Esophagus squamous epithelium (tissue), 5 donors: Measurements from ENCODE around the gene MAGI1. TPM values are rescaled to one million over a fixed set of nuclear protein-coding genes. Genes with fewer than 3 reads are reported as not detected.

Experiments used
- DNase-seq: peaks from one replicate; lab custom pipeline; 2025; lab: John Stamatoyannopoulos, UW
- H3K27ac ChIP-seq, 4 donors: fragments of 200-600 bp; sonication (generic); one replicate each; pipeline ENCODE4 v1.5.1; 2016 to 2019; ENCODE audit warnings: mild to moderate bottlenecking in 1 of 4
- H3K27me3 ChIP-seq, 4 donors: fragments of 200-600 bp; sonication (generic); 1 replicate in 3 of 4; 2 replicates in 1 of 4; pipeline versions ENCODE4 v1.5.1 to v1.6.0; 2017 to 2021; ENCODE audit warnings: antibody characterized with exemption in 1 of 4
- H3K36me3 ChIP-seq, 3 donors: fragments of 200-600 bp; sonication (generic); one replicate each; pipeline ENCODE4 v1.5.1; 2016 to 2019
- H3K4me1 ChIP-seq, 3 donors: fragments of 200-600 bp; sonication (generic); one replicate each; pipeline ENCODE4 v1.5.1; 2017 to 2019
- H3K4me3 ChIP-seq, 4 donors: fragments of 200-600 bp; sonication (generic); 1 replicate in 3 of 4; 2 replicates in 1 of 4; pipeline ENCODE4 v1.5.1; 2016 to 2019; ENCODE audit warnings: mild to moderate bottlenecking in 2 of 4, moderate library complexity in 1 of 4
- H3K9me3 ChIP-seq, 3 donors: fragments of 200-600 bp; sonication (generic); one replicate each; pipeline ENCODE4 v1.5.1; 2016 to 2019
- POLR2A ChIP-seq, 4 donors: fragments of 450-650 bp; IDR thresholded peaks; one replicate each; pipeline ENCODE4 v1.6.1; 2017; ENCODE audit warnings: antibody characterized with exemption in 4 of 4, mild to moderate bottlenecking in 4 of 4, moderate library complexity in 3 of 4
- WGBS, 2 donors: methylation state at CpG; one replicate each; pipeline ENCODE4 v1.1.5; 2018; 5-methylcytosine and 5-hydroxymethylcytosine counted together
- intact Hi-C: fragments of 100-400 bp; cut with DNase I; formaldehyde crosslinking; loops from one replicate; pipeline ENCODE4 v1.15.0; 2022
- total RNA-seq, 4 donors: library from RNA; depleted of rRNA; stranded (reverse); fragments of >200 nt; gene quantifications; one replicate each; pipeline ENCODE4 v1.1.0, GENCODE V29; 2016
- TF ChIP-seq, protein P1 (sequence below), 6 experiments: fragments of 450-650 bp in 4 of 6; fragments of 200-600 bp in 2 of 6; sonication (generic) in 2 of 6; IDR thresholded peaks; one replicate each; pipeline ENCODE4 v1.5.1; 2016 to 2019; ENCODE audit warnings: antibody characterized with exemption in 6 of 6, mild to moderate bottlenecking in 4 of 6, moderate library complexity in 4 of 6
- donor health status: DM: yes; HTN: yes; CAD: no.

The MAGI1 gene
- total RNA-seq, 4 donors from 2014 or later: 12.0 to 28.2 (median 21.1) TPM

DNA sequence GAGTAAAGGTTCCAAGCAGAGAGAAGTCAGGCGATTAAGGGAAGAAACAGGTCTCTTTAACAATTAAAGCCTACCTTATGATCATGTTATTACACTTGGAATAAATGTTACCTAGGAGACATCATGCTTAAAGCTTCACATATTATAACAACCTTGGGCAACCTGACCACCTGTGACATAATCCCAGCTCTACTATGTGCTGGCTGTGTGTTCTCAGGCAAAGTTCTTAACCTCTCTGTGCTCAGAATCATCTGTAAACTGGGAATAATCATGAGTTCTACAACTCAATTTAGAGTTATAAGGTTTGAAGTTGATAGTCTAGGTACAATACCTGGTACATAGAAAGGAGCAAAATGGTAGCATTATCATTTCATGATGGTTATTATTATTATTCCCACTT is 159.3 kb downstream of the MAGI1 start:
- no peaks in the 10 kb centered on the region for H3K27me3 ChIP-seq
- no peak overlapping the region for H3K4me3 ChIP-seq
- TF ChIP-seq POLR2A (IDR thresholded peaks at IDR 0.05): no peak
- TF ChIP-seq, protein P1, sequence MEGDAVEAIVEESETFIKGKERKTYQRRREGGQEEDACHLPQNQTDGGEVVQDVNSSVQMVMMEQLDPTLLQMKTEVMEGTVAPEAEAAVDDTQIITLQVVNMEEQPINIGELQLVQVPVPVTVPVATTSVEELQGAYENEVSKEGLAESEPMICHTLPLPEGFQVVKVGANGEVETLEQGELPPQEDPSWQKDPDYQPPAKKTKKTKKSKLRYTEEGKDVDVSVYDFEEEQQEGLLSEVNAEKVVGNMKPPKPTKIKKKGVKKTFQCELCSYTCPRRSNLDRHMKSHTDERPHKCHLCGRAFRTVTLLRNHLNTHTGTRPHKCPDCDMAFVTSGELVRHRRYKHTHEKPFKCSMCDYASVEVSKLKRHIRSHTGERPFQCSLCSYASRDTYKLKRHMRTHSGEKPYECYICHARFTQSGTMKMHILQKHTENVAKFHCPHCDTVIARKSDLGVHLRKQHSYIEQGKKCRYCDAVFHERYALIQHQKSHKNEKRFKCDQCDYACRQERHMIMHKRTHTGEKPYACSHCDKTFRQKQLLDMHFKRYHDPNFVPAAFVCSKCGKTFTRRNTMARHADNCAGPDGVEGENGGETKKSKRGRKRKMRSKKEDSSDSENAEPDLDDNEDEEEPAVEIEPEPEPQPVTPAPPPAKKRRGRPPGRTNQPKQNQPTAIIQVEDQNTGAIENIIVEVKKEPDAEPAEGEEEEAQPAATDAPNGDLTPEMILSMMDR (IDR thresholded peaks at IDR 0.05): no peak
- DNase-seq: no peak
- intact Hi-C loops: no loop called here
- H3K27ac ChIP-seq: no peak overlapping the region
- peaks cover 0 to 30% (median 3%) of the 10 kb centered on the region in 3 donors for H3K4me1 ChIP-seq
- H3K9me3 ChIP-seq: no peaks in the 10 kb centered on the region
- 89 to 92% methylated on average over 1 of the region's 1 CpG for WGBS, 2 donors
- H3K36me3 ChIP-seq: no peaks in the 10 kb centered on the region

DNA sequence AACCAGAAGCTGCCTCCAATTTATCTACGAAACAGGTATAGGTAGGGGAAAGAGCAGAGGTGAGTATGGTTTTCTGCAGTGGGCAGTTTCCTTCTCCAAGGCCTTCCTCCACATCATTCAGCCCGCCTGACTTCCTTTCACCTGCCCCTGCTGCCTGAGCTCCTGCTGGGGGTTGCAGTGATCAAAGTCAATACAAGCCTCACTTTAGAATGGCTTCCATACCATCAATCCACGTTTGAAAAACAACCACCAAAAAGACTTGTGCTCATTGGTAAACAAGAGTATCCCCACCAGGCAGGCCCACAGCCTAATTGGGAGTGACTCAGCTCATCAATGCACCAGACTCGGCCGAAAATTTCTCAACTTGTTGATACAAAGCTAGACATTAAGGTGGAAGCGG is 159.9 kb downstream of the MAGI1 start:
- H3K4me3 ChIP-seq: no peak overlapping the region
- 56 to 79% methylated on average over 6 of the region's 6 CpGs for WGBS, 2 donors
- H3K36me3 ChIP-seq: no peaks in the 10 kb centered on the region
- H3K27ac ChIP-seq: no peak overlapping the region
- no peak for TF ChIP-seq POLR2A (IDR thresholded peaks at IDR 0.05)
- TF ChIP-seq, protein P1 (IDR thresholded peaks at IDR 0.05): no peak
- no peaks in the 10 kb centered on the region for H3K9me3 ChIP-seq
- no peak for DNase-seq
- intact Hi-C loops: no loop called here
- H3K4me1 ChIP-seq: peaks cover 0 to 24% (median 3%) of the 10 kb centered on the region in 3 donors
- no peaks in the 10 kb centered on the region for H3K27me3 ChIP-seq

DNA sequence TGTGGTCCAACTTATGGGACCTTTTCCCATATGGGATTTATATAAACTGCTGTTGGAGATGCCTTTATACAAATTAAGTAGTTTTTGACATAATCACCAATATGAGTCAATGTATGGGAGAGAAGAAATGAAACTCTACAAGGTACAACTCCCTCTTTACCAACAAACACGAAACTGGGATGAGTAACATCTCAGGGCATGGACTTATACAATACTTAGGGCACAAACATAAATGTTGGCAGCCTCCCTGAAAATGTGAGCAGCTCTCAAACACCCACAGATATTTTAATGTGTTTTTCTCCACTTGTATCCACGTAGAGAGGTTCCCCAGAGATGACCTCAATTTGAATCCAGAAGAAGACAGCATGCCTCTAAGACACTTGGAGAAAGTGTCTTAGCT is 161.6 kb downstream of the MAGI1 start:
- no peaks in the 10 kb centered on the region for H3K9me3 ChIP-seq
- TF ChIP-seq, protein P1 (IDR thresholded peaks at IDR 0.05): no peak
- TF ChIP-seq POLR2A (IDR thresholded peaks at IDR 0.05): no peak
- no peaks in the 10 kb centered on the region for H3K27me3 ChIP-seq
- peaks cover 0 to 16% (median 0%) of the 10 kb centered on the region in 3 donors for H3K4me1 ChIP-seq
- H3K36me3 ChIP-seq: no peaks in the 10 kb centered on the region
- no peak for DNase-seq
- intact Hi-C loops: no loop called here
- WGBS, 2 donors: 25 to 44% methylated on average over 2 of the region's 2 CpGs
- H3K4me3 ChIP-seq: no peak overlapping the region
- peak overlapping the region in 3 of 4 donors; percentile 36 to 63 (median 42) for H3K27ac ChIP-seq

DNA sequence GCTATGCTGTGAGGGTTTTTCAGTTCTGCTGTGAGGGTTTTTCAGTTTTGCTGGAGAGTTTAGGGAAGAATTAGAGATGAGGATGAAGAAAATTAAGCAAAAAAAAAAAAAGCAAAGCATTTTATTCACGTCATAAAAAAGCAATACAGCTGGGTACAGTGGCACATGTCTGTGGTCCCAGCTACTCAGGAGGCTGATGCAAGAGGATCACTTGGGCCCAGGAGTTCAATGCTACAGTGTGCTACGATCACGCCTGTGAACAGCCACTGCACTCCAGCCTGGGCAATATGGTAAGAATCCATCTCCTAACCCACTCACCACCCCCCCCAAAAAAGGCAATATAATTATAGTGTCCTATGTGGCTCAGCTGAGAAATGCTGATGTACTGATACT is 162.7 kb downstream of the MAGI1 start:
- Histone ChIP-seq H3K4me3 (no peak overlapping the region), H3K4me1 (peaks cover 0 to 28% (median 0%) of the 10 kb centered on the region in 3 donors), H3K9me3 (no peaks in the 10 kb centered on the region), H3K27ac (no peak overlapping the region), H3K36me3 (no peaks in the 10 kb centered on the region), H3K27me3 (no peaks in the 10 kb centered on the region)
- no peak for DNase-seq
- intact Hi-C loops: no loop called here
- WGBS, 2 donors: 86 to 90% methylated on average over 3 of the region's 3 CpGs
- no peak for TF ChIP-seq POLR2A (IDR thresholded peaks at IDR 0.05)
- TF ChIP-seq, protein P1 (IDR thresholded peaks at IDR 0.05): no peak

DNA sequence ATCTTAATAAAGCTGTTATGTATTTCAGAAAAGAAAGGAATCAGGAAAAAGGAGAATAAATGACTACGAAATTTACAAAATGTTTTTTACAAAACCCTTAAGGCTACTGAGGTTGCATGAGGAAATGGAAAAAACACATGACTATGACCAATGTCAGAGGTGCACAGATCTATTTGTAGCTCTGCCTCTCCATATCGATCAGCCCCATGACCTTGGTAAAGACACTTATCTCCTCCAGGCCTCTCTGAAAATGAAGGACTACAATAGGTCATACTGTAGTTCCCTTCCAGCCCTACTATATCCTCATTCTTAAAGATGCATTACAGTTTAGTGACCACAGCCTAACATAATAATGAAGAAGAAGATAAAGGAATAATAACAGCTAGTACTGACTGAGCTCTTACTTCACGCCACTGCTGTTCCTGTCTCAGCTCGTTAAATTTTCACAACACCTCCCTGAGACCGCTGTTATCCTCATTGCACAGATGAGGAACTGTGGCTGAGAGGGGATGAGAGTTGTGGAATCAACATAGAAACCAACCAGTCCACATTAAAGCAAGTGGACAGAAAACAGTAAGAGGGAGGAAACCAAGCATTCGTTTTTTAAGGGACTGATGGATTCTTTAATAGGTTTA is 163.2 kb downstream of the MAGI1 start:
- WGBS, 2 donors: 55 to 56% methylated on average over 6 of the region's 6 CpGs
- DNase-seq: no peak
- intact Hi-C loops: no loop called here
- H3K9me3 ChIP-seq: no peaks in the 10 kb centered on the region
- no peaks in the 10 kb centered on the region for H3K27me3 ChIP-seq
- TF ChIP-seq POLR2A (IDR thresholded peaks at IDR 0.05): no peak
- TF ChIP-seq, protein P1 (IDR thresholded peaks at IDR 0.05): no peak
- H3K27ac ChIP-seq: no peak overlapping the region
- no peaks in the 10 kb centered on the region for H3K36me3 ChIP-seq
- H3K4me1 ChIP-seq: peaks cover 0 to 32% (median 0%) of the 10 kb centered on the region in 3 donors
- no peak overlapping the region for H3K4me3 ChIP-seq
